Skin epidermis (tissue), 12 donors: ENCODE measurements around the gene DMRT3.

Experiments
- H3K27ac ChIP-seq, 21 experiments: fragments of 200-600 bp; sonication (generic) in 11 of 21; one replicate each; pipeline ENCODE4 v1.5.0; 2020; ENCODE audit warnings: mild to moderate bottlenecking in 3 of 21, inconsistent platforms in 2 of 21, moderate library complexity in 2 of 21
- H3K4me3 ChIP-seq, 7 experiments: fragments of 200-600 bp; sonication (generic) in 2 of 7; one replicate each; pipeline ENCODE4 v1.5.0; 2020; ENCODE audit warnings: inconsistent platforms in 2 of 7, mild to moderate bottlenecking in 2 of 7, moderate library complexity in 1 of 7

DMRT3 gene

GRCh38 chr9:1039589-1039988, 63.1 kb downstream of the DMRT3 start:
- Histone ChIP-seq H3K4me3 (no peak overlapping the region), H3K27ac (no peak overlapping the region)
